GM19238 (cell line): ENCODE measurements around the gene LPIN1.
A peak's percentile ranks its signal among the peaks of the same experiment; 100 is the strongest.
"Not testable (repeated sequence)": the region's sequence is repeated elsewhere in the genome, so short reads cannot be mapped to it uniquely, and the experiment has no call there.

Experiments used
- DNase-seq: peaks from one replicate; pipeline ENCODE4 v3.0.0; 2011; ENCODE audit warnings: low spot score; ENCODE audit not compliant: insufficient read length

Gene LPIN1

DNA sequence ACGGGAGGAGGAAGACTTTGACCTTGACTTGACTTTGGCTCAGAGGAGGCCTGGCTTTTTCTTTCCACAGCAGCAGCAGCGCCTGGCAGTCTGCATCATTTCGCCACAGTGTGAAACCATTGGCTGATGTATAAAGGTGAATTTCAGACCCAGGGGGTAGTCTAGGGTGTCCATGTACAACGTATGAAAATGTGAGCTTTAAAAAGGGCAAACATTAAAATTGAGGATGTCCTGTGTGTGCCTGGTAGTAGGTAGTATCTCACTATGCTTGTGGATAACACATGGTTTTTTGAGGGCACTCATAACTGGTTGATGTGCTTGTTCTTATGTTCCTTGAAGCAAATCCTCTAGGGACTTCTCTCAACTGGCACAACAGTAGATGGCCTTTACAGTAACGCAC is 86.1 kb downstream of the LPIN1 start:
- DNase-seq, result no peak

DNA sequence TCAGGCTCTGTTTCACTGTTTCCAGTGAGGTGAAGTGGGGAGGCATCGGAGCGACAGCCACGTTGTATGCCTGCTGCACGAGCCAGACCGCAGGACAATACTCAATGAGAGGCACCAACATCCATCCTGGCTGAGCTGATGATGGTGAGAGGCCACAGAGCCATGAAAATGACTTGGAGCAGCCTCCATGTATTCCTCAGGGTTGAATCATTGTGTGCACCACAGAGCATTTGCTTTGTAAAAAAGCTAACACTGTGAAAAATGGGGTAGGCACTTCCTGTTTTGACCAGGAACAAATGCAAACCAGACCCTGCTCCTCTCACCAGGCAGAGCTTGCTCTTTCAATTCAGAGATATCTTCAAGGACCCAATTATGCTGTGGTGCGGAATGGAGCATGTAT is 87.2 kb downstream of the LPIN1 start:
- DNase-seq, result no peak

DNA sequence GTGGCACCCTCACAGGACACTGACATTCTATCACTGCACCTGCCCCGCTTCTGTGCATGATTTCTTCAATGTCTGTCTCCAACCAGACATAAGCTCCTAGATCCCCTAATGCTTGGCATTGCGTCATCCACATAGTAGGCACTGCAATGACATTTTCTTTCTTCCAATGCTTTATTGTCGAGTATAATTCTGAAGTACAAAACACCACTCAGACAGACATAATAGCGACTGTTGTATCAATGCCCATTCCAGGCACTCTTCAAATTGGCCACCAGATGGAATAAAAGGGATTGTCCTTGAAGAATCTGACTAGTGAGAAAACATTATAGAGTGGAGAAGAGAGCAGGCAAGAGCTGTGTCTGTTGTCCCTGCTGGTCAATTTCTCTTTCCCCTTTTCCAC is 89.0 kb downstream of the LPIN1 start:
- DNase-seq, result no peak

DNA sequence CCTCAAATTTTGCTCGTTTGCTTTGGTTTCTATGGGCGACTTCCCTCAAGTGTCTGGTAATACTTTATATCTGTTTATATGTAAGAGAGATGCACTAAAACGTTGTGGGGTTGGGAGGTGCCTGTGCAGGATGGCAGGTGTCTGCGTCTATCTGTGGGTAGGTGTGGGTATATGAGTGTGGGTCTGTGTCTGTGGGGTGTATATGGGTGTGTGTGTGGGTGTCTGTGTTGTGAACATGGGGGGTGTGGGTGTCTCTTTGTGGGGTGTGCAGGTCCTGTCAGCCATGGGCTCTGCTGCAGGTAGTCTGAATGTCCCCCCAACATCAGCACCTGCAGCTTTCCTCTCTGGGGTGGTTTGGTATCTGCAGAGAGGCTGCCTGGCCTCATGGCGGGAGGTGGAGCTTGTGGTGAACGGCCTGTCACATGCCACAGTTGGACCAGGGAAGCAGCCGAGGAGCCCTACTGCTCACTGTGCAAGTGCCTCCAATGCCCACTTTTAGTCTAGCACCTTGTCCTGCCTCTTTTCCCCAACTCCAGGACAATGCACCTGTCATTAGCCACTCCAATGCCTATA is 90.3 kb downstream of the LPIN1 start:
- DNase-seq, result no peak

- DNase-seq, result no peak
Observed at GRCh38 chr2:11837875-11838734, 91.7 kb downstream of the LPIN1 start.

DNA sequence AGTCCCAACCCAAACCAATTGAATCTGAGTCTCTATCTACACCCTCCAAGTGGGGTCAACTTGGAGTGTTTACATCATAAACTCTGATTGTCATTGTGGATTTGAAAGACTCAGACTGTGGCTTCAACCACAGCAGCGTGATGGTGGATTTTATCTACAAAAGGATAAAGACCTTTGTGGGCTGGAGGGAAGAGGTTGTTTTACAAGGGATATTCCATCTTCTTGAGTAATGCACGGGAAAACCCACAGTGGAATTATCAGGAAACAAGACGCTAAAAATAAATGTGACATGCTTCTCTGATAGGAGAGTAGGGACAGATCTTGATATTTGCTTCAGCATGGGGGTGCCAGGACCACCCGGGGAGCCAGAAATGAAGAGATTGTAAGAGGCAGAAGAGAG is 93.5 kb downstream of the LPIN1 start:
- DNase-seq, result no peak

- no peak for DNase-seq
Observed at GRCh38 chr2:11842336-11842735, 95.9 kb downstream of the LPIN1 start.

DNA sequence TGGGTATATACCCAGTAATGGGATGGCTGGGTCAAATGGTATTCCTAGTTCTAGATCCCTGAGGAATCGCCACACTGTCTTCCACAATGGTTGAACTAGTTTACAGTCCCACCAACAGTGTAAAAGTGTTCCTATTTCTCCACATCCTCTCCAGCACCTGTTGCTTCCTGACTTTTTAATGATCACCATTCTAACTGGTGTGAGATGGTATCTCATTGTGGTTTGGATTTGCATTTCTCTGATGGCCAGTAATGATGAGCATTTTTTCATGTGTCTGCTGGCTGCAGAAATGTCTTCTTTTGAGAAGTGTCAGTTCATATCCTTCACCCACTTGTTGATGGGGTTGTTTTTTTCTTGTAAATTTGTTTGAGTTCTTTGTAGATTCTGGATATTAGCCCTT is 98.4 kb downstream of the LPIN1 start:
- DNase-seq, result not testable (repeated sequence)

GRCh38 chr2:11847935-11848334 is 101.5 kb downstream of the LPIN1 start:
- DNase-seq, result not testable (repeated sequence)

DNA sequence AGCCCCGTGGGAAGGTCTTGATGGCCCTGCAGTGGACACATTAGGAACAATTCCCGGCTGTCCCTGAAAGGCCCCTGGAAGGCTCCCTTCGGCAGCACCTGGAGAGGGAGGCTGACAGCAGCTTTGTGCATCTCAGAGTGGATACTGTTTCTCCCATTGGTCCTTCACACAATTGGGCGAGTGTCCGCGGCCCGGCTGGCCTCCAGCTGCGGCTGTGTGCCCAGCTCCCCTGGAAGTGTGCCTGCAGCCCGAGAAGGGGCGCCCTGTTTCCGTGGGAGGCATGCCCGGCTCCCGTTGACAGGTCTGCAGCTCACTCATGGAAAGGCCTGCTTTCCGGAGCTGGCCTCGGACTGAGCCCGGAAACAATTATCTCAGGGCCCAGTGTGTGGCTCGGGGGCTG is 103.7 kb downstream of the LPIN1 start:
- no peak for DNase-seq

DNA sequence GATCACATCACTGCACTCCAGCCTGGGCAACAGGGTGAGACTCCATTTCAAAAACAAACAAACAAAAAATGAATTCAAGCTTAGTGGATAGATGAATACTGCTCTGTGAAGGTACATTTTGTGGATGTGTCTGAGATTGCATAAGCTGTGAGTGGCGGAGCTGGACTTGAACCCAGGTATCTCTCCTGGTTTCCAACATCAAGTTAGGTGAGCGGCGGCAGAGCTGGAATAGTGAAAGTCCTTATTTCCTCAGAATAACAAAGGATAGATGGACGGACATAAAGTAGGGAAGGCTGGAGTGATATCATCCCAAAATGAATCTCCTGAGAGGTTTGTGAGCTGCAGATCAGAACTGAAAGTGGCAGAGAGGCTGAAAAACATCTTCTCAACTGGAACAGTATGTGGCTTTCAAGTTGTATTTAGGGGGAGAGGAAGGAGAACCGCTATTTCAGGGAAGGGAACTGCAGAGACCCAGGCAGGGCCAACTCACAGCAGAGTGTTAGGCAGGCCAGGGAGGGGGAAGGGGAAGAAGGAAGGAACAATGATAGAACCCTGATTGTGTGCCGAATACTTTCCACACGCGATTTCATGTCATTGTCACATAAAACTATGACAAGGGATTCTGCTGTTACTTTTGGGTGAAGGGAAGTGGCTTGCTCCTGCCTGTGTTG is 106.2 kb downstream of the LPIN1 start:
- no peak for DNase-seq

DNA sequence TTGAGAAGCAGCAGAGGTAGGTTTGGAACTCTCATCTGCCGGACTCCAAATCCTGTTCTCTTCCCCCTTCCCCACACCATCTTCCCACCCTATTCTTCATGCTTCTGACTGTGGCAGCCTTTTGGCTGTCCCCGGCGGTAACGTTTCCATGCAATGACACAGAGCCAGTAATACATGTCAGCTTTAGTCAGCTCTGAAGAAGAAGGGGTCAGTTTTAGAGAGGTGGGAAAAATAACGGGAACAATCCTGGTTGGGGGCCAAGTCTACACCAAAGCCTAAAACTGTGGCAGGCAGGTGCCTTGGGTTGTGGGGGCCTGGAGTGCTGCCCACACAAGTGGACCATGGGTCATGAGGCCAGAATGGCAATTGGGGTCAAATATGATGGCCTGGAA is 106.8 kb downstream of the LPIN1 start:
- DNase-seq, result no peak

GRCh38 chr2:11855064-11855760 is 108.8 kb downstream of the LPIN1 start:
- DNase-seq, result no peak

DNA sequence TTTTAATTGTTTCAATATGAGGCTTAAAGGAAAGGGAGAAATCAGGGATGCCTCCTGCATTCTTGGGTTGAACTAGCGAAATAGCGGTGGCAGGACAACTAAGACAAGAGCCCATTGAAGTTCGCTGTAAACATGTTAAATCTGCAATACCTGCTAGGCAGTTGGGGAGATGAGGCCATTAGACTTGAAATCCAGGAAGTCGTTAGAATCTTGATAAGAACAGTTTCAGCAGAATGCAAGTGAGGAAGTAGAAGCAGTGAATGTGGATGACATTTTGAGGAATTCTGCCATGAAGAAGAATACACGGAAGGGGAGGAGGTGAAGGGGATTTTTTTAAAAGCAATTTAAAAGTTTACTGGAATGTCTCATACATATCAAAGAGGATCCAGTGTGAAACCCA is 109.7 kb downstream of the LPIN1 start:
- DNase-seq, result no peak

- DNase-seq, result no peak
Observed at GRCh38 chr2:11858883-11859282, 112.5 kb downstream of the LPIN1 start.

DNA sequence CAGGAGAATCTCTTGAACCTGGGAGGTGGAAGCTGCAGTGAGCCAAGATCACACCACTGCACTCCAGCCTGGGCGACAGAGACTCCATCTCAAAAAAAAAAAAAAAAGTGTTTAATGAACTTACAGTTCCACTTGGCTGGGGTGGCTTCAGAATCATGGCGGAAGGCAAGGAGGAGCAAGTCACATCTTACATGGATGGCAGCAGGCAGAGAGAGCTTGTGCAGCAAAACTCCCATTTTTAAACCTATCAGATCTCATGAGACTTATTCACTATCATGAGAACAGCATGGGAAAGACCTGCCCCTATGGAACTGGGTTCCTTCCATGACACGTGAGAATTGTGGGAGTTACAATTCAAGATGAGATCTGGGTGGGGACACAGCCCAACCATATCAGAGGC is 113.5 kb downstream of the LPIN1 start:
- DNase-seq, result not testable (repeated sequence)

GRCh38 chr2:11861044-11861443 is 114.6 kb downstream of the LPIN1 start:
- no peak for DNase-seq

DNA sequence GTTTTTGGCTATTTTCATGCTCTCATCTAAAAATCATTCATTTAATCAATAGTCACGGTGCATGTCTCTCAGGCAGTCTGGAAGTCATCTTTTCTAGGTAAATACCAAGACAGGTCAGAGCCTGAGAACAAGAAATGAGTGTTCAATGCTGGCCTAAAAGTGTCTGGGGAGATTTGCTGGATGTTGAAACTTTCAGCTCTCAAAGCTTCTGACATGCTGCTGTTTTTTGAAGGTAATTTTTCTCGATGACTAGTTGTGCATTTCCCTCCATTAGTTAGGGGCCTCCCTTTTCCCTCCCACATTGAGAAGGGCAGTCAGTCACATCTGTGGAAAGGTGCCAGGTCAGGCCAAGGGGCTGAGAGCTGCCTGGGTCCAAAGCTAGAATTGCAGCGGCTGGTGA is 115.6 kb downstream of the LPIN1 start:
- DNase-seq, result no peak

DNA sequence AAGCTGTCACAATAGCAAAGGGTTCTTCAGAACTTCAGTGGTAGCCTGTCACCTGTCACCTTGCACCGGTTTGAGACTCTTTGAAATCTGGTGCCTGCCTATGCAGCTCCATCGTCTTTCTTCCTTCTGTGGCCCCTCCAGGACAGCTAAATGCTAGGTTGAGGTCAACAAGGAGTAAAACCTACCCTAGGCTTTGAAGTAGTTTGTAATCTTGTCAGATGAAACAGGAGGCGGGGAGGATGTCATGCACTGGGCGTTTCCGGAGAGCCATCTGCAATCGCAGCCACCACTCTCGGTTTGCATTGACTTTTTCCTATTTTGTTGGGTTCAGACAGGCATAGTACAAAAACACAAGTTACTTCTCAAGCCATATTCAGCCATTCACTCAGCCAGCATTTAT is 116.7 kb downstream of the LPIN1 start:
- DNase-seq, result no peak

- peak; percentile 61 for DNase-seq
Observed at GRCh38 chr2:11863513-11864328, 117.3 kb downstream of the LPIN1 start.

DNA sequence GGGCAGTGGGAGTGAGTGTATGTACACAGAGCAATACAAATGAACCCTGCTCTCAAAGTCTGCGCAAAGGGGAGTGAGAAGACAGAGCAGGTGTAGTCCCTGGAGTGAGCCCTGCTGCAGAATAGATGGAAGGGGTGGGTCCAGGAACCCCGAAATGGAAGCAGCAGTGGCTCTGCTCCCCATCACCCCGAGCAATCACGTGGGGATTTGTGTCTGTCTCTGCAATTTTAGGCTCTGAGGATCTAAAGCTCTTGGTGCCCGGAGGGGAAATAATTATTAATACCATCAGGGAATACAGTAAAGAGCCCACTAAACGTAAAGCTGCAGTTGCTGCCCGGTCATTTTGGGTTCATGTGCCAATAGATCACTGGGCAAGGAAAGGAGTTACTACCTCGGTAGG is 118.3 kb downstream of the LPIN1 start:
- DNase-seq, result no peak
